GM15510 (cell line): Measurements from ENCODE around the gene MROH7.

Experiments used
- POLR2A ChIP-seq: IDR thresholded peaks from 3 replicates; pipeline ENCODE4 v1.6.1; 2011; ENCODE audit warnings: borderline replicate concordance; ENCODE audit not compliant: insufficient read length; ENCODE audit errors: extremely low read depth

MROH7 gene

GRCh38 chr1:54757833-54758232 is 116.2 kb downstream of the MROH7 start:
- no peak for TF ChIP-seq POLR2A

GRCh38 chr1:54758678-54759348 is 117.2 kb downstream of the MROH7 start:
- no peak for TF ChIP-seq POLR2A
